ENCODE measurements around the gene FAT2.

Gene FAT2

GRCh38 chr5:151569132-151570046 is 21.7 kb downstream of the FAT2 start:
- DNase-seq = no peak
- H3K9me3 ChIP-seq = no peaks in the 10 kb centered on the region
- H3K4me1 ChIP-seq = no peaks in the 10 kb centered on the region
- H3K4me3 ChIP-seq = no peak overlapping the region
- TF ChIP-seq CTCF (IDR thresholded peaks at IDR 0.05) = no peak
- H3K27ac ChIP-seq = no peak overlapping the region
- no peaks in the 10 kb centered on the region for H3K27me3 ChIP-seq
- H3K36me3 ChIP-seq = no peaks in the 10 kb centered on the region
- intact Hi-C loops (cut with DNase I; ENCODE audit: low total_unique reads) = no loop called here

GRCh38 chr5:151568036-151568435 is 23.1 kb downstream of the FAT2 start:
- H3K4me3 ChIP-seq = no peak overlapping the region

GRCh38 chr5:151565971-151566370 is 25.2 kb downstream of the FAT2 start:
- Histone ChIP-seq H3K9me3 (no peaks in the 10 kb centered on the region), H3K4me3 (no peak overlapping the region), H3K36me3 (no peaks in the 10 kb centered on the region), H3K27ac (no peak overlapping the region), H3K27me3 (no peaks in the 10 kb centered on the region), H3K4me1 (no peaks in the 10 kb centered on the region)
- DNase-seq = no peak
- intact Hi-C loops (cut with DNase I; ENCODE audit: low total_unique reads) = no loop called here
- TF ChIP-seq CTCF (IDR thresholded peaks at IDR 0.05) = no peak

More at GRCh38 chr5:151568036-151568435, 23.1 kb downstream of the FAT2 start:
- no peaks in the 10 kb centered on the region for H3K27me3 ChIP-seq
- no peaks in the 10 kb centered on the region for H3K9me3 ChIP-seq
- H3K27ac ChIP-seq = no peak overlapping the region
- TF ChIP-seq CTCF (IDR thresholded peaks at IDR 0.05) = no peak
- DNase-seq = no peak
- intact Hi-C loops (cut with DNase I; ENCODE audit: low total_unique reads) = no loop called here
- H3K36me3 ChIP-seq = no peaks in the 10 kb centered on the region
- no peaks in the 10 kb centered on the region for H3K4me1 ChIP-seq

GRCh38 chr5:151562019-151562707 is 29.0 kb downstream of the FAT2 start:
- no peak overlapping the region for H3K27ac ChIP-seq
- no peaks in the 10 kb centered on the region for H3K36me3 ChIP-seq
- intact Hi-C loops (cut with DNase I; ENCODE audit: low total_unique reads) = no loop called here
- no peaks in the 10 kb centered on the region for H3K9me3 ChIP-seq
- DNase-seq = no peak
- H3K4me1 ChIP-seq = no peaks in the 10 kb centered on the region
- H3K27me3 ChIP-seq = no peaks in the 10 kb centered on the region
- no peak overlapping the region for H3K4me3 ChIP-seq
- TF ChIP-seq CTCF (IDR thresholded peaks at IDR 0.05) = no peak

- DNase-seq = no peak
- Histone ChIP-seq H3K36me3 (no peaks in the 10 kb centered on the region), H3K27ac (no peak overlapping the region), H3K9me3 (no peaks in the 10 kb centered on the region), H3K4me3 (no peak overlapping the region), H3K27me3 (no peaks in the 10 kb centered on the region), H3K4me1 (no peaks in the 10 kb centered on the region)
- no peak for TF ChIP-seq CTCF (IDR thresholded peaks at IDR 0.05)
- intact Hi-C loops (cut with DNase I; ENCODE audit: low total_unique reads) = no loop called here
These were observed 33.2 kb downstream of the FAT2 start for GRCh38 chr5:151557951-151558350.
